Adrenal gland (tissue), 5 donors: Measurements from ENCODE around the gene CDH6.

Experiments used
- POLR2A ChIP-seq, 2 donors: fragments of 450-650 bp; IDR thresholded peaks; one replicate each; pipeline ENCODE4 v1.6.1; 2017; ENCODE audit warnings: antibody characterized with exemption in 2 of 2, mild to moderate bottlenecking in 2 of 2, moderate library complexity in 1 of 2
- TF ChIP-seq, protein P1 (sequence below), 6 experiments: fragments of 450-650 bp in 4 of 6; fragments of 200-600 bp in 2 of 6; sonication (generic) in 1 of 6; IDR thresholded peaks; 1 replicate in 5 of 6; 2 replicates in 1 of 6; pipeline versions ENCODE4 v1.5.1 to v1.8.0; 2016 to 2021; ENCODE audit warnings: antibody characterized with exemption in 6 of 6, mild to moderate bottlenecking in 2 of 6, moderate library complexity in 1 of 6
- donor health status: DM: no; HTN: no; CAD: no.

DNA sequence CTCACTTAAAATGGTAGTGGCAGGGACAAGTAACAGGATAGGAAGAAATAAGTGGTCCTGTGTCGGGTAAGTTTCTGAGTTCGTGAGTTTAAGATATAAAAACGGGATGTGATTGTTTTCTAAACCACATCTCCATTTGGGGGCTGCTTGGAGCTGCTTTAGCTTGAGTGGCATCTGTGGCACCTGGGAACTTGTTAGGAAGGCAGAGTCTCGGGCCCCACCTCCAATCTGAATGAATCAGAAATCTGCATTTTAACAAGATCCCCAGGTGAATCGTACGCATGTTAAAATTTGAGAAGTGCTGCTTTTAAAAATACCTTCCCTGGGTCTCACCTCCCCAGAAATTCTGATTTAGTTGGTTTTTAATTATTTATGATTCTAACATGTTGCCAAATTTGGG lies 78.1 kb downstream of the CDH6 start:
- no peak for TF ChIP-seq POLR2A (IDR thresholded peaks at IDR 0.05)
- TF ChIP-seq, protein P1, sequence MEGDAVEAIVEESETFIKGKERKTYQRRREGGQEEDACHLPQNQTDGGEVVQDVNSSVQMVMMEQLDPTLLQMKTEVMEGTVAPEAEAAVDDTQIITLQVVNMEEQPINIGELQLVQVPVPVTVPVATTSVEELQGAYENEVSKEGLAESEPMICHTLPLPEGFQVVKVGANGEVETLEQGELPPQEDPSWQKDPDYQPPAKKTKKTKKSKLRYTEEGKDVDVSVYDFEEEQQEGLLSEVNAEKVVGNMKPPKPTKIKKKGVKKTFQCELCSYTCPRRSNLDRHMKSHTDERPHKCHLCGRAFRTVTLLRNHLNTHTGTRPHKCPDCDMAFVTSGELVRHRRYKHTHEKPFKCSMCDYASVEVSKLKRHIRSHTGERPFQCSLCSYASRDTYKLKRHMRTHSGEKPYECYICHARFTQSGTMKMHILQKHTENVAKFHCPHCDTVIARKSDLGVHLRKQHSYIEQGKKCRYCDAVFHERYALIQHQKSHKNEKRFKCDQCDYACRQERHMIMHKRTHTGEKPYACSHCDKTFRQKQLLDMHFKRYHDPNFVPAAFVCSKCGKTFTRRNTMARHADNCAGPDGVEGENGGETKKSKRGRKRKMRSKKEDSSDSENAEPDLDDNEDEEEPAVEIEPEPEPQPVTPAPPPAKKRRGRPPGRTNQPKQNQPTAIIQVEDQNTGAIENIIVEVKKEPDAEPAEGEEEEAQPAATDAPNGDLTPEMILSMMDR (IDR thresholded peaks at IDR 0.05): no peak
